Measurements from ENCODE around the gene CBFA2T2. TPM values are rescaled to one million over a fixed set of nuclear protein-coding genes. Genes with fewer than 3 reads are reported as not detected.

Gene CBFA2T2
- total RNA-seq, 1 donor, result 11.2 TPM

DNA sequence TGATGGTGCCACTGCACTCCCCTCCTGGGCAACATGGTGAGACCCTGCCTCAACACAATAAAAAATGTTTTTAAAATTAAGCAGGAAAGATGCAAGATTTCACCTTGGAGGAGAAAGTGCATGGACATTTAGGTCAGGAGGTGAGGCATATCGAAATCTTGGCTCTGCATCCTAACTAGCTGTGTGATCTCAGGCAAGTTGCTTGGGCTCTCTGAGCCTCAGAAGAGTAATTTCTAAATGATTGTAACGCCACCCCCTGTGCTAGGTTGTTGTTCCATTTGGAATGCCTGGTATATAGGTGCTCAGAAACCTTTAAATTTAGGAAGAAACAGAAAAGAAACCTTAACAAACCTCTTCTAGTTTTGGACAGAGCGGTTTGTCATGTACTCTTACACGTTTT is 136.3 kb downstream of the CBFA2T2 start:
- no peak for DNase-seq (ENCODE audit: insufficient read length, low spot score, missing footprints)
- no peaks in the 10 kb centered on the region for H3K4me1 ChIP-seq (ENCODE audit: insufficient read depth, low read length)

DNA sequence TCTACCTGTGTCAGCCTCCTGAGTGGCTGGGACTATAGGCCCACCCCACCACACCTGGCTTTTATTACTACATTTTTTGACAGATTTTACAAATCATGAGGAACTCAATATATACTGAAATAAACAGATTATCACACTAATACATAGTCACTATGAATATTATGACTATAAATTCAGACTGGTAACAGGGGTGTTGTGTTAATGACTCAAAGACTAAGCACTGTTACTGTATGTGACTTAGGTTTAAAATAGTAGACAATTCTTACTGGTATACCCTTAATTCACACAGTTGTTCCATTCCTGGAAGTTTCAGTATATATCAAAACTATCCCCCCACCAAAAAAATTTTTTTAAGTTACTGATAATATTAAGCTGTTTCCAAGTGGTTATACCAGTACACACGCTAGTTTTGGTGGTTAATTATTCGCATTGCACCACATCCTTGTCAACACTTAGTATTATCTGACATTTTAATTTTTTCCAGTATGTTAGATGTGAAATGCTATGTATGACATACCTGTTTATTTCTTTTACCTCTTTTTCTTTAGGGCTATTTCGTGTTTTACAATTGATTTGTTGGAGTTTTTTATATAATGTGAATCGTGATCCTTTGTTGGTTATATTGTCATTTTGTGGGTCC is 137.8 kb downstream of the CBFA2T2 start:
- Histone ChIP-seq H2AFZ (ENCODE audit: low read length) (no peak overlapping the region), H3K36me3 (ENCODE audit: insufficient read depth, low read length) (peaks cover 43% of the 10 kb centered on the region)

More for the DNA sequence above, 136.3 kb downstream of the CBFA2T2 start:
- TF ChIP-seq, protein P1, sequence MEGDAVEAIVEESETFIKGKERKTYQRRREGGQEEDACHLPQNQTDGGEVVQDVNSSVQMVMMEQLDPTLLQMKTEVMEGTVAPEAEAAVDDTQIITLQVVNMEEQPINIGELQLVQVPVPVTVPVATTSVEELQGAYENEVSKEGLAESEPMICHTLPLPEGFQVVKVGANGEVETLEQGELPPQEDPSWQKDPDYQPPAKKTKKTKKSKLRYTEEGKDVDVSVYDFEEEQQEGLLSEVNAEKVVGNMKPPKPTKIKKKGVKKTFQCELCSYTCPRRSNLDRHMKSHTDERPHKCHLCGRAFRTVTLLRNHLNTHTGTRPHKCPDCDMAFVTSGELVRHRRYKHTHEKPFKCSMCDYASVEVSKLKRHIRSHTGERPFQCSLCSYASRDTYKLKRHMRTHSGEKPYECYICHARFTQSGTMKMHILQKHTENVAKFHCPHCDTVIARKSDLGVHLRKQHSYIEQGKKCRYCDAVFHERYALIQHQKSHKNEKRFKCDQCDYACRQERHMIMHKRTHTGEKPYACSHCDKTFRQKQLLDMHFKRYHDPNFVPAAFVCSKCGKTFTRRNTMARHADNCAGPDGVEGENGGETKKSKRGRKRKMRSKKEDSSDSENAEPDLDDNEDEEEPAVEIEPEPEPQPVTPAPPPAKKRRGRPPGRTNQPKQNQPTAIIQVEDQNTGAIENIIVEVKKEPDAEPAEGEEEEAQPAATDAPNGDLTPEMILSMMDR (IDR thresholded peaks at IDR 0.05; ENCODE audit: extremely low read depth, low read depth, low read length), result no peak
- no peak overlapping the region for H3K27ac ChIP-seq (ENCODE audit: low read depth, low read length)
- peaks cover 43% of the 10 kb centered on the region for H3K36me3 ChIP-seq (ENCODE audit: insufficient read depth, low read length)
- H2AFZ ChIP-seq (ENCODE audit: low read length), result no peak overlapping the region
- H4K20me1 ChIP-seq (ENCODE audit: insufficient read depth, low read length), result peaks cover 2% of the 10 kb centered on the region
- no peaks in the 10 kb centered on the region for H3K9me3 ChIP-seq (ENCODE audit: low read depth, low read length)
- H3K27me3 ChIP-seq (ENCODE audit: insufficient read depth, low read length), result no peaks in the 10 kb centered on the region
- H3K79me2 ChIP-seq (ENCODE audit: insufficient read depth, low read length), result no peaks in the 10 kb centered on the region
- no peak overlapping the region for H3K4me3 ChIP-seq (ENCODE audit: insufficient read depth, low read length)
- no peak overlapping the region for H3K4me2 ChIP-seq (ENCODE audit: insufficient read depth, low read length)

DNA sequence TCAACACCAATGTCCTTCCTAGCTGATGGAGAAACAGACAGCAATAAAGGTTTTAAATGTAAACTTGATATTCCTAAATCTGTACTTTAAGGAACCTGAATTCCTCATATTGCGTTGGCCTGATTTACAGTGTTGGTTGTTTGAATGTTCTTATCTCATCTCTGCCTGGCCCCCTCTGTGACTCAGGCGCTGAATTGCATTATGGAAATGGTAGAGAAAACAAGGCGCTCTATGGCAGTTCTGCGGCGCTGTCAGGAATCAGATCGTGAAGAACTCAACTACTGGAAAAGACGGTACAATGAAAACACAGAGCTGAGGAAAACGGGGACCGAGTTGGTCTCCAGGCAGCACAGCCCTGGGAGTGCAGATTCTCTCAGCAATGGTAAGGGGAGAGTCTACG is 139.6 kb downstream of the CBFA2T2 start:
- Histone ChIP-seq H3K9me3 (ENCODE audit: low read depth, low read length) (no peaks in the 10 kb centered on the region), H3K4me2 (ENCODE audit: insufficient read depth, low read length) (no peak overlapping the region), H3K4me3 (ENCODE audit: insufficient read depth, low read length) (no peak overlapping the region), H3K36me3 (ENCODE audit: insufficient read depth, low read length) (peaks cover 41% of the 10 kb centered on the region), H3K27me3 (ENCODE audit: insufficient read depth, low read length) (no peaks in the 10 kb centered on the region), H3K27ac (ENCODE audit: low read depth, low read length) (no peak overlapping the region), H2AFZ (ENCODE audit: low read length) (no peak overlapping the region), H3K79me2 (ENCODE audit: insufficient read depth, low read length) (no peaks in the 10 kb centered on the region), H3K4me1 (ENCODE audit: insufficient read depth, low read length) (no peaks in the 10 kb centered on the region), H4K20me1 (ENCODE audit: insufficient read depth, low read length) (peaks cover 2% of the 10 kb centered on the region)
- TF ChIP-seq, protein P1 (IDR thresholded peaks at IDR 0.05; ENCODE audit: extremely low read depth, low read depth, low read length), result no peak
- DNase-seq (ENCODE audit: insufficient read length, low spot score, missing footprints), result no peak

More for the DNA sequence above, 137.8 kb downstream of the CBFA2T2 start:
- no peaks in the 10 kb centered on the region for H3K27me3 ChIP-seq (ENCODE audit: insufficient read depth, low read length)
- no peak for DNase-seq (ENCODE audit: insufficient read length, low spot score, missing footprints)
- H3K9me3 ChIP-seq (ENCODE audit: low read depth, low read length), result no peaks in the 10 kb centered on the region
- TF ChIP-seq, protein P1 (IDR thresholded peaks at IDR 0.05; ENCODE audit: extremely low read depth, low read depth, low read length), result no peak
- no peak overlapping the region for H3K4me2 ChIP-seq (ENCODE audit: insufficient read depth, low read length)
- H3K4me1 ChIP-seq (ENCODE audit: insufficient read depth, low read length), result no peaks in the 10 kb centered on the region
- no peak overlapping the region for H3K4me3 ChIP-seq (ENCODE audit: insufficient read depth, low read length)
- H3K79me2 ChIP-seq (ENCODE audit: insufficient read depth, low read length), result no peaks in the 10 kb centered on the region
- peaks cover 2% of the 10 kb centered on the region for H4K20me1 ChIP-seq (ENCODE audit: insufficient read depth, low read length)
- no peak overlapping the region for H3K27ac ChIP-seq (ENCODE audit: low read depth, low read length)

DNA sequence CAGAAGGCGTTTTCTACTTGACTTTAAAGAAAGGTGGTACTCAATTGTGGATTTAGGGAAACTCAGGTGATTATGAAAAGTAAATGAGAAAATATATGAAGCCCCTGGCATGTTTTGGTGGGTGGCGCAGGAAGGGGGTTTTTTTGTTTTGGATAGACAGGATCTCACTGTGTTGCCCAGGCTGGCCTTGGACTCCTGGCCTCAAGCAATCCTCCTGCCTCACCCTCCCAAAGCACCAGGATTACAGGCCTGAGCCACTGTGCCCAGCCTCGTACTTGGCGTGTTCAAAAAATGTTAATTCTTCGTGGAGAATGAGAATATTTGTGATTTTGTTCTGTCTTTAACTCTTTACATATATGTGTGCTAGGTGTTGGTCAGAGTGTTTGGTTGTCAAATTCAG is 140.1 kb downstream of the CBFA2T2 start:
- Histone ChIP-seq H3K9me3 (ENCODE audit: low read depth, low read length) (no peaks in the 10 kb centered on the region), H3K4me3 (ENCODE audit: insufficient read depth, low read length) (no peak overlapping the region), H4K20me1 (ENCODE audit: insufficient read depth, low read length) (peaks cover 2% of the 10 kb centered on the region), H3K36me3 (ENCODE audit: insufficient read depth, low read length) (peaks cover 41% of the 10 kb centered on the region), H2AFZ (ENCODE audit: low read length) (no peak overlapping the region), H3K27ac (ENCODE audit: low read depth, low read length) (no peak overlapping the region), H3K4me1 (ENCODE audit: insufficient read depth, low read length) (no peaks in the 10 kb centered on the region), H3K4me2 (ENCODE audit: insufficient read depth, low read length) (no peak overlapping the region), H3K27me3 (ENCODE audit: insufficient read depth, low read length) (no peaks in the 10 kb centered on the region), H3K79me2 (ENCODE audit: insufficient read depth, low read length) (no peaks in the 10 kb centered on the region)
- DNase-seq (ENCODE audit: insufficient read length, low spot score, missing footprints), result no peak
- TF ChIP-seq, protein P1 (IDR thresholded peaks at IDR 0.05; ENCODE audit: extremely low read depth, low read depth, low read length), result no peak
